H1 (cell line): ENCODE measurements around the gene PIK3R4. TPM values are rescaled to one million over a fixed set of nuclear protein-coding genes. Genes with fewer than 3 reads are reported as not detected.

Source experiments
- CEBPB ChIP-seq: IDR thresholded peaks from 2 replicates; pipeline ENCODE4 v1.6.1; 2012; ENCODE audit warnings: low read depth, low read length
- GTF2F1 ChIP-seq: IDR thresholded peaks from 2 replicates; pipeline ENCODE4 v1.6.1; 2012; ENCODE audit warnings: low read depth, low read length, improper control_type of control experiment, borderline replicate concordance
- HDAC2 ChIP-seq, 2 experiments: fragments of 300-600 bp in 1 of 2; sonication (generic) in 1 of 2; IDR thresholded peaks; 2 replicates each; pipeline ENCODE4 v1.6.1; 2011 to 2012; ENCODE audit warnings: low read depth in 2 of 2, low read length in 2 of 2, mild to moderate bottlenecking in 2 of 2, moderate library complexity in 2 of 2, borderline replicate concordance in 1 of 2, inconsistent platforms in 1 of 2
- POU5F1 ChIP-seq: IDR thresholded peaks from 2 replicates; pipeline ENCODE4 v1.6.1; 2011; ENCODE audit warnings: low read depth, mild to moderate bottlenecking, low read length, moderate library complexity
- polyA plus RNA-seq, 7 experiments: library from polyadenylated mRNA; depleted of rRNA in 3 of 7; stranded (reverse) in 5 of 7; unstranded in 2 of 7; fragments of >200 nt in 5 of 7; fragments of 200-250 nt in 2 of 7; gene quantifications; 1 replicate in 5 of 7; 2 replicates in 1 of 7; 4 replicates in 1 of 7; pipeline versions ENCODE4 v1.2.1 to v1.2.3, GENCODE V29; 2011 to 2013; ENCODE audit warnings: missing spikeins in 2 of 7, mixed read lengths in 2 of 7
- total RNA-seq: library from RNA; stranded (reverse); fragmentation: NEBNext Ultra II Directional; extraction: Animal tissue kit (Norgen Biotek cat#: 25700); gene quantifications from 2 replicates; pipeline ENCODE4 v1.2.1, GENCODE V29; 2021

Gene PIK3R4
- total and polyA plus RNA-seq, 2 of the 8 experiments (the other 6 are each of a cell fraction or from before 2014, with no cell fraction given): 43.8 to 87.4 TPM

GRCh38 chr3:130649061-130649654, 97.5 kb downstream of the PIK3R4 start (continued):
- TF ChIP-seq POU5F1: no peak
- TF ChIP-seq HDAC2 (IDR thresholded peaks at IDR 0.05; ENCODE audit: borderline replicate concordance in 1 of 2, low read depth in 2 of 2, low read length in 2 of 2): no peak
- no peak for TF ChIP-seq CEBPB
- TF ChIP-seq GTF2F1: no peak
